HepG2 (cell line): Measurements from ENCODE around the gene PSMD1. TPM values are rescaled to one million over a fixed set of nuclear protein-coding genes. Genes with fewer than 3 reads are reported as not detected.

Source experiments
- ATAC-seq: fragments of 200-7000 bp; cut with Tn5 transposase; 3 replicates; pipeline ENCODE4 v1.9.1; 2020; ENCODE audit warnings: mild to moderate bottlenecking, moderate library complexity
- BruUV-seq: library from RNA; stranded (reverse); fragments of 400-500 nt; replicated peaks from 2 replicates; lab custom pipeline; 2021; lab: Mats Ljungman, UMichigan
- CTCF ChIA-PET: fragments of 300-600 bp; formaldehyde crosslinking; extraction: SDS; loops from one replicate; lab custom pipeline; 2021; ENCODE audit warnings: low total read pairs, inconsistent platforms, low intra/inter-chr PET ratio; lab: Yijun Ruan, JAX
- POLR2A ChIA-PET: fragments of 350-600 bp; sonication (Branson Sonifier 250); formaldehyde crosslinking; loops from one replicate; lab custom pipeline; 2020; ENCODE audit warnings: antibody characterized with exemption, inconsistent platforms; lab: Yijun Ruan, JAX
- DNase-seq: peaks from one replicate; pipeline ENCODE4 v3.0.0-alpha.2; 2015; ENCODE audit warnings: low spot score
- FAIRE-seq: peaks from 3 replicates; lab custom pipeline; 2011; peaks lifted over from hg19 to GRCh38; lab: Jason Lieb, UNC
- H2AFZ ChIP-seq: one replicate; pipeline ENCODE4 v1.6.1; 2011; ENCODE audit warnings: low read length, inconsistent platforms
- H3K27ac ChIP-seq: fragments of 300-600 bp; 3 replicates; pipeline ENCODE4 v1.8.0; 2011; ENCODE audit warnings: mixed run types, mild to moderate bottlenecking, mixed read lengths, low read length, inconsistent platforms; ENCODE audit not compliant: insufficient read depth; ENCODE audit errors: extremely low read length
- H3K27me3 ChIP-seq, 2 experiments: fragments of 200-600 bp in 1 of 2; 2 replicates in 1 of 2; 3 replicates in 1 of 2; pipeline versions ENCODE4 v1.6.0 to v1.8.0; 2011; ENCODE audit warnings: low read length in 2 of 2, mild to moderate bottlenecking in 2 of 2, moderate library complexity in 2 of 2, inconsistent platforms in 1 of 2; ENCODE audit not compliant: insufficient read depth in 2 of 2, control insufficient read depth in 1 of 2
- H3K36me3 ChIP-seq, 2 experiments: fragments of 200-600 bp in 1 of 2; replicated peaks in 1 of 2; 2 replicates in 1 of 2; 3 replicates in 1 of 2; pipeline versions ENCODE4 v1.5.1 to v1.8.0; 2011; ENCODE audit warnings: low read length in 2 of 2, inconsistent platforms in 1 of 2; ENCODE audit not compliant: insufficient read depth in 2 of 2, control insufficient read depth in 1 of 2
- H3K4me1 ChIP-seq: 2 replicates; pipeline ENCODE4 v1.5.1; 2012; ENCODE audit warnings: low read length, inconsistent platforms; ENCODE audit not compliant: insufficient read depth
- H3K4me2 ChIP-seq: 2 replicates; pipeline ENCODE4 v1.6.0; 2011; ENCODE audit warnings: low read depth, low read length, inconsistent platforms
- H3K4me3 ChIP-seq, 3 experiments: fragments of 200-600 bp in 1 of 3; sonication (generic), shearing (Covaris generic) in 1 of 3; replicated peaks in 1 of 3; 2 replicates each; pipeline ENCODE4 v1.5.1; 2011 to 2016; ENCODE audit warnings: low read length in 3 of 3, inconsistent platforms in 2 of 3, low read depth in 2 of 3, mild to moderate bottlenecking in 2 of 3, control low read depth in 1 of 3, mixed read lengths in 1 of 3; ENCODE audit not compliant: insufficient read depth in 1 of 3
- H3K79me2 ChIP-seq: one replicate; pipeline ENCODE4 v1.6.1; 2011; ENCODE audit warnings: low read length, inconsistent platforms; ENCODE audit not compliant: insufficient read depth
- H3K9ac ChIP-seq: 2 replicates; pipeline ENCODE4 v1.6.0; 2011; ENCODE audit warnings: mild to moderate bottlenecking, low read depth, low read length, inconsistent platforms; ENCODE audit not compliant: insufficient read depth
- H3K9me3 ChIP-seq: 2 replicates; pipeline ENCODE4 v1.5.1; 2012; ENCODE audit warnings: mild to moderate bottlenecking, low read length
- H4K20me1 ChIP-seq: 2 replicates; pipeline ENCODE4 v1.6.0; 2011; ENCODE audit warnings: inconsistent platforms, mild to moderate bottlenecking, low read length, moderate library complexity; ENCODE audit not compliant: insufficient read depth
- AGO1 ChIP-seq: fragments of 200-400 bp; formaldehyde crosslinking; IDR thresholded peaks from 2 replicates; pipeline ENCODE4 v1.6.1; 2017; ENCODE audit warnings: mild to moderate bottlenecking, low read depth, low read length, moderate library complexity; ENCODE audit not compliant: poor library complexity, severe bottlenecking
- BHLHE40 ChIP-seq: IDR thresholded peaks from 2 replicates; pipeline ENCODE4 v1.6.1; 2011; ENCODE audit warnings: low read length, improper control_type of control experiment
- FOXK2 ChIP-seq: fragments of 450-650 bp; IDR thresholded peaks from 2 replicates; pipeline ENCODE4 v1.6.1; 2016
- IRF2 ChIP-seq: IDR thresholded peaks from 2 replicates; pipeline ENCODE4 v1.6.1; 2018; ENCODE audit warnings: missing genetic modification reagents, missing compliant biosample characterization
- ISL2 ChIP-seq: sonication (generic); formaldehyde crosslinking; IDR thresholded peaks from 2 replicates; pipeline ENCODE4 v1.5.0; 2020; ENCODE audit warnings: missing genetic modification reagents
- MLLT10 ChIP-seq: sonication (generic); formaldehyde crosslinking; IDR thresholded peaks from 2 replicates; pipeline ENCODE4 v1.4.0; 2020; ENCODE audit warnings: missing genetic modification reagents
- MTERF4 ChIP-seq: sonication (generic); formaldehyde crosslinking; IDR thresholded peaks from 2 replicates; pipeline ENCODE4 v1.8.0; 2023; ENCODE audit warnings: mild to moderate bottlenecking, missing genetic modification reagents
- PRPF4 ChIP-seq: fragments of 200-400 bp; formaldehyde crosslinking; IDR thresholded peaks from 2 replicates; pipeline ENCODE4 v1.6.1; 2016; ENCODE audit warnings: low read length, low read depth; ENCODE audit not compliant: poor library complexity, severe bottlenecking
- RFXAP ChIP-seq: sonication (generic); formaldehyde crosslinking; IDR thresholded peaks from 2 replicates; pipeline ENCODE4 v1.4.0; 2020; ENCODE audit warnings: missing genetic modification reagents, borderline replicate concordance
- SNAI1 ChIP-seq: sonication (generic); formaldehyde crosslinking; IDR thresholded peaks from 2 replicates; pipeline ENCODE4 v1.5.0; 2020; ENCODE audit warnings: mild to moderate bottlenecking, missing genetic modification reagents, borderline replicate concordance
- ZNF12 ChIP-seq: sonication (generic); formaldehyde crosslinking; IDR thresholded peaks from 2 replicates; pipeline ENCODE4 v1.5.0; 2020; ENCODE audit warnings: missing genetic modification reagents
- ZNF235 ChIP-seq: sonication (generic); formaldehyde crosslinking; IDR thresholded peaks from 2 replicates; pipeline ENCODE4 v1.8.1; 2023; ENCODE audit warnings: mild to moderate bottlenecking, missing genetic modification reagents, borderline replicate concordance
- ZNF382 ChIP-seq: sonication (generic); formaldehyde crosslinking; IDR thresholded peaks from 2 replicates; pipeline ENCODE4 v1.5.0; 2020; ENCODE audit warnings: missing genetic modification reagents, mild to moderate bottlenecking, borderline replicate concordance
- ZNF607 ChIP-seq: sonication (generic); formaldehyde crosslinking; IDR thresholded peaks from 2 replicates; pipeline ENCODE4 v1.5.1; 2020; ENCODE audit warnings: missing genetic modification reagents, mild to moderate bottlenecking, borderline replicate concordance
- ZNF674 ChIP-seq: sonication (generic); formaldehyde crosslinking; IDR thresholded peaks from 2 replicates; pipeline ENCODE4 v1.5.0; 2020; ENCODE audit warnings: low read depth, mild to moderate bottlenecking, missing genetic modification reagents
- ZNF7 ChIP-seq: IDR thresholded peaks from 2 replicates; pipeline ENCODE4 v1.6.1; 2016; ENCODE audit warnings: missing biosample characterization, missing genetic modification reagents
- ZNF784 ChIP-seq: sonication (generic); formaldehyde crosslinking; IDR thresholded peaks from 2 replicates; pipeline ENCODE4 v1.5.1; 2020; ENCODE audit warnings: missing genetic modification reagents, mild to moderate bottlenecking, borderline replicate concordance
- ZNF879 ChIP-seq: sonication (generic); formaldehyde crosslinking; IDR thresholded peaks from 2 replicates; pipeline ENCODE4 v1.8.1; 2023; ENCODE audit warnings: missing genetic modification reagents
- WGBS: methylation state at CpG from one replicate; pipeline ENCODE4 v1.1.6; 2017; ENCODE audit warnings: low lambda C conversion rate; 5-methylcytosine and 5-hydroxymethylcytosine counted together
- in situ Hi-C: cut with HindIII; loops from 2 replicates; pipeline ENCODE4 v1.10.0; 2017; ENCODE audit warnings: low pct_unique_long_range_greater_than_20kb; ENCODE audit not compliant: extremely low pct_ligation_motif_present
- intact Hi-C: fragments of 100-400 bp; cut with micrococcal nuclease; formaldehyde crosslinking; loops from one replicate; pipeline ENCODE4 v1.10.0; 2022; ENCODE audit not compliant: unreplicated experiment
- polyA plus RNA-seq, 8 experiments: library from polyadenylated mRNA; depleted of rRNA in 3 of 8; stranded (reverse) in 7 of 8; unstranded in 1 of 8; fragments of >200 nt; fragmentation: Illumina TruSeq in 4 of 8; extraction: Trizol in 4 of 8; gene quantifications; 2 replicates each; pipeline versions ENCODE4 v1.2.1 to v1.2.3, GENCODE V29; 2011 to 2016; ENCODE audit warnings: low read depth in 4 of 8, missing spikeins in 1 of 8, mixed read lengths in 1 of 8; ENCODE audit not compliant: insufficient read depth in 1 of 8
- total RNA-seq, 5 experiments: library from RNA; depleted of rRNA; stranded (reverse); fragments of >200 nt; fragmentation: Illumina TruSeq; extraction: Trizol; gene quantifications; 2 replicates each; pipeline ENCODE4 v1.2.3, GENCODE V29; 2016; ENCODE audit warnings: low read depth in 1 of 5
- TF ChIP-seq, protein P1 (sequence below): sonication (generic); formaldehyde crosslinking; IDR thresholded peaks from 2 replicates; pipeline ENCODE4 v1.4.0; 2020; ENCODE audit warnings: missing genetic modification reagents

PSMD1 gene
- total and polyA plus RNA-seq, 2 of the 13 experiments (the other 11 are each of a cell fraction or from before 2014, with no cell fraction given): 136 to 191 TPM

DNA sequence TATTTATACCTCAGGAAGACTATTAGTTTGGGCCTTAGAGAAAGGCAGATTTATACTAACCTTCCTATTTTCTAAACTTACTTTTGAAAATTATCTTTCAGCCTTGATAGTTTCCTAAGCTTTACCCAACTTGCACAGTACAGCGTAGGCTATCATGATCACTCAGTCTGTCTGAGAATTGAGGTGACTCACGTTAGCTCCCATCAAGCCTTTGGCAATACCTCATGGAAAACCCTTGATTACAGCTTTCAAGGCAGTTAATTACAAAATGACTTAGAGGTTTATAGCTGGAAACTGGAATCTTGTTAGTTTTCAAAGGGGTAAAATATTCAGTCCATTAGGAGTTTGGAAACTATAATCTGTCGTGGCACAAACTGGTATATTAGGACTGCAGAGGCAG is 115.4 kb downstream of the PSMD1 start:
- Histone ChIP-seq H3K27ac (no peak overlapping the region), H3K9ac (no peak overlapping the region), H3K4me2 (no peak overlapping the region), H4K20me1 (no peaks in the 10 kb centered on the region), H3K4me1 (no peaks in the 10 kb centered on the region), H2AFZ (no peak overlapping the region), H3K36me3 (peaks cover 15 to 71% of the 10 kb centered on the region in 2 experiments), H3K4me3 (no peak overlapping the region), H3K79me2 (no peaks in the 10 kb centered on the region), H3K9me3 (no peaks in the 10 kb centered on the region), H3K27me3 (no peaks in the 10 kb centered on the region)
- DNase-seq (no peak), FAIRE-seq (no peak), ATAC-seq (no peak)
- CTCF ChIA-PET: no interaction called here
- in situ Hi-C loops: no loop called here
- intact Hi-C loops: no loop called here
- TF ChIP-seq BHLHE40 (no peak), MTERF4 (no peak), ZNF7 (CRISPR knock-in tag) (no peak), ISL2 (no peak), ZNF784 (no peak), ZNF674 (no peak), PRPF4 (no peak), ZNF12 (CRISPR knock-in tag) (no peak), MLLT10 (no peak), RFXAP (no peak), AGO1 (no peak), FOXK2 (no peak), SNAI1 (no peak), ZNF382 (CRISPR knock-in tag) (no peak), ZNF235 (CRISPR knock-in tag) (no peak), IRF2 (CRISPR knock-in tag) (no peak), ZNF607 (CRISPR knock-in tag) (no peak), ZNF879 (CRISPR knock-in tag) (no peak)
- TF ChIP-seq, protein P1, sequence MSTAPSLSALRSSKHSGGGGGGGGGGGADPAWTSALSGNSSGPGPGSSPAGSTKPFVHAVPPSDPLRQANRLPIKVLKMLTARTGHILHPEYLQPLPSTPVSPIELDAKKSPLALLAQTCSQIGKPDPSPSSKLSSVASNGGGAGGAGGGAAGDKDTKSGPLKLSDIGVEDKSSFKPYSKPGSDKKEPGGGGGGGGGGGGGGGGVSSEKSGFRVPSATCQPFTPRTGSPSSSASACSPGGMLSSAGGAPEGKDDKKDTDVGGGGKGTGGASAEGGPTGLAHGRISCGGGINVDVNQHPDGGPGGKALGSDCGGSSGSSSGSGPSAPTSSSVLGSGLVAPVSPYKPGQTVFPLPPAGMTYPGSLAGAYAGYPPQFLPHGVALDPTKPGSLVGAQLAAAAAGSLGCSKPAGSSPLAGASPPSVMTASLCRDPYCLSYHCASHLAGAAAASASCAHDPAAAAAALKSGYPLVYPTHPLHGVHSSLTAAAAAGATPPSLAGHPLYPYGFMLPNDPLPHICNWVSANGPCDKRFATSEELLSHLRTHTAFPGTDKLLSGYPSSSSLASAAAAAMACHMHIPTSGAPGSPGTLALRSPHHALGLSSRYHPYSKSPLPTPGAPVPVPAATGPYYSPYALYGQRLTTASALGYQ: no peak
- 85% methylated on average over 3 of the region's 3 CpGs for WGBS
- POLR2A ChIA-PET: no interaction called here
- BruUV-seq: no TSS peak
